NCI-H446 (cell line): ENCODE measurements around the gene ESRRG.

Experiments used
- DNase-seq, 2 experiments: peaks; one replicate each; lab custom pipeline; 2025; lab: John Stamatoyannopoulos, UW

The ESRRG gene

DNA sequence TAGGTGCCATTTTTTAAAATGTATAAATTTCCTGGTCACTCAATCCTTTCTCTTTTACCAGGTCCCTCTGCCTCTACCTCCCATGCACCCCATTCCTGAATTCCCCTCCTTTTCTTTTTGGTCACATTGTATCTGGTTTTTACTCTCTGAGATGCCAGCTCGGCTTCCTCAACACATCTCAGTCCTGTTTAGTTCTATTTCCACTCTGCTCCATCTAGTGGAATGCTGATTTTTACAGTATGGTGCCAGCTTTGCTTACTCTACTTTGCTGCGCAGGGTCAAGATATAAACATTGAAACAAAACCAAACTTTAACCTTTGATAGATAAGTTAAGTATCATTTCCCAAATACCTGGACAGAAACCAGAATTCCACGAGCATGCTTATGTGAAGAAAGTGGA, 96.0 kb downstream of the ESRRG start:
- no peak for DNase-seq

DNA sequence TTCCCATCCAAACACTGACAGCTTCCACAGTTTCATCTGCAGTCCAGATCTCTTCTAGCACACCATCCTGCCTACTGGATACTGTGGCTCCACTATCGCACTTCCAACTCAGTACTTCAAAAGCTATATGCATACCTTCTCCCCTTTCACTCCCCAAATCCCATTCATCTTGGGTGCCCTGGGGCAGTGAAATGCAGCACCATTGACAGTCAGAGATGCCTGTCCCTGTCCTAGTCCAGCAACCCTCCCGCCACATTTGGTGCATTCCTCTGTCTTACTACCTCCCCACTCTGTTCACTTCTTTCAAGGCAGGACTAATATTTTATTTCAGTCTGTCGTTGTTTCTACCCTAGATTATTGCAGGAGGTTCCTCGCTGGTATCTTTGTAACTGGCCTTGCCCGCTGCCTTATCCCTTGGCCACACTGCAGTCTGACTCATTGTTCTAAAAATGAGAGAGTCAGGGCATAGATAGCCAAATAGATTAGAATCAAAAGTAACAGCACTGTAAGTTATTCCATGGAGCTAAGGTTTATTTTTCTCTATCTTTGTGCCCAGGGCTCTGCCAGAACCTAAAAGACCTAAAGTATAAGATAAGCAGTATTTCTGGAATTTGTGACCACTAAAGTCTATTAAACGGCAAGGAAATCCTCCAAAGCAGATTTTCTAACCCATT, 96.7 kb downstream of the ESRRG start:
- no peak for DNase-seq

- peak in 1 of 2 experiments; percentile 51 for DNase-seq
These were observed 101.7 kb downstream of the ESRRG start for GRCh38 chr1:216621536-216621935.

- no peak for DNase-seq
These were observed 106.0 kb downstream of the ESRRG start for GRCh38 chr1:216617081-216617875.

- DNase-seq, result no peak
These were observed 106.8 kb downstream of the ESRRG start for GRCh38 chr1:216616425-216616824.

GRCh38 chr1:216614011-216614934, 109.0 kb downstream of the ESRRG start:
- no peak for DNase-seq

DNA sequence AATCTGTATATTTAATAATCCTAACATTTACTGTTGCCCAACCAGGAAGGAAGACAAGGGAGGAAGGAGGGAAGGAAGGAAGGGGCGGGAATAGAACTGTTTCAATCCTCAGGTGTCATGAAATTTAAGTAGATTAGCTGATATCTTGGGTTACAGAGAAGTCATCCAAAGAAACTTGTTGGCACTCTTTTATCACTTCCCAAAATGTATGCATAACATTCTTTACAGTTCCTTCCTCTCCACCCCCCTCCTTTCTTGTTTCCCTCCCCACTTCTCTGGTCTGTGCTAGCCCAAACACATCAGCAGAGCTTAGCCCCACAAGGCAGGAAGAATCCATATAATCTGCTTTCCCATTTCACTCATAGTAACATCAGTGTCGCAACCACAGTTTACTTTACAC, 110.9 kb downstream of the ESRRG start:
- DNase-seq, result no peak

- no peak for DNase-seq
These were observed 116.0 kb downstream of the ESRRG start for GRCh38 chr1:216607067-216607697.

DNA sequence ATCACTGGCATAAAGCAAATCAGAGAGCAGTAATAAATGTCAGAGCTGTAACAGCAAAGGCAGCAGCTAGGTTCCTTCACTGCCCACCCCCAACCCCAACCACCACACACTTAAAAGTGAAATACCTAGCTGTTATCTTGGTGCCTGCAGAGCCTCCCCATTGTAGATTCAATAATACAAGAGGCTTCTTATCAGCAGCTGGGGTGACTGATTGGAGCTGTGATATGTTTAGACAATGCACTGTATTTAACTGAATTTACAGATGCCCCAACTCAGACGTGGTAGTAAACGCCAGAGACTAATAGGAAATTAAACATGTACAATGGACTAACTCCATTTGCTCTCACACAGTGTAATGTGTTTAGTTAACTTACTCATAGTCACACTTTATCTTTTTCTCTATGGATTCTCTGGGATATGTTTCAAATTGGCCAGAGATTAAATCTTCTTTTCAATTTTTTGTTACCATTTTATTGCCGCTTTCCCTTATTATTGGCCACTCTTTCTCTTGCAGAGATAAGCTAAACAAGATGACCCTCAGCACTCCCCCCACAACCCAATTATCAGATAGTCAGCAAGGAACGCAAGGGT, 117.1 kb downstream of the ESRRG start:
- DNase-seq, result no peak

- DNase-seq, result no peak
These were observed 118.5 kb downstream of the ESRRG start for GRCh38 chr1:216604771-216605170.

DNA sequence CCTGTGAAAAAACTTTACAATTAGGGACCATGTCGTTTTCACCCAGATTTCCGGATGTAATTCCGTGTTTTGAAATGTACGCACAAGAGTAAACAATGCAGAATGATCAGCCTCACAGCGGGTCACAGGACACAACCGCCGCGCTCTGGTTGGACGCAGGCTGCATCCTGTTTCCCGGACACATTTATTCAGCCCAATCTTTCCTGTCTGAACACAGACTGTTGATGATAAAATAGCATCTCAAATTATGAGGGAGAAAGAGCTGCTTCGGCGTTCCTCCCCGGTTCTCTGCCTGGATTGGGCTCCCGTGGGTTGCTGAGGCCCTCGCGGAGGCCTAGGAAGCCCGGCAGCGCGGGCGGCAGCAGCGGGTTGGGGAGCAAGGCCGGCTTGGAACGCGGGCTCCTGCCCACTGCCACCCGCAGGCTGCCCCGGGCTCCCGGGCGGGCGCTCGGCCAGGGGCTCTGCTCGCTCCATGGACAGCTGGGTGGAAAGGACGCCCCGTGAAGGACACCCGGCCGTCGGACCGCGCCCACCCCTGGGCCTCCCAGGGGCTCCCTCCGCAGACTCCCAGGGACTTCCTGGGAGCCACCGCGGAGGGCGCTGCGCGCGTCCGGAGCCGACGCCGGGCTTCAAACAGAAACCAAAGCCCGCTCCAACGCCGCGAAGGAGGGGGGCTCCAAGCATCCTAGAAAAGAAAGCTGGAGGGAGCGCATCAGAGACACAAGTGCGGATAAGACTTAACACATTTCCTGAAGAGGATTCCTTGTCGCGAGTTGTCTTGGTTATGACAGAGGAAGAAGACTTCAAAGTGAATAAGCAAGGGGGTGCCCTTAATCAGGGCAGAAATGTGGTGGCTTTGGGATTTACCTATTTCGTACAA, 122.3 kb downstream of the ESRRG start:
- DNase-seq, result no peak

GRCh38 chr1:216599851-216600250, 123.4 kb downstream of the ESRRG start:
- no peak for DNase-seq

DNA sequence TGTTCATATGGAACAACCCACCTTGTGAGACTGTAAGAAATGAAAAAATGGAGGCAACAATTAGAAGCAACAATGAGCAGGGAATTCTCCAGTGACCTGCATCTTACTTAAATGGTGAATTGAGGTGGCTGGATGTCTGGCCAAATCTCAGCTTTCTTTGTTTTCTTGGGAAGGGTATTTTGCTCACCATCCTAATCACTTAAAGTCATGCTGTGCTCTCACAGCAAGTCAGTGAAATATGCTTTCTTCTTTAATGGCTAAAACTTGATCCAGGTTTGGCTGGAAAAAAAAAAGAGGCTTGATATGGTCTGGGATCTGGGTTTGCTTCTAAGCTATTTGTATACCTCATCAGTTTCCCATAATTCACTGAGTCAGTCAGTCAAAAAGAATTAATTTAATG, 124.8 kb downstream of the ESRRG start:
- DNase-seq, result no peak

GRCh38 chr1:216596281-216596862, 126.9 kb downstream of the ESRRG start:
- peak in 1 of 2 experiments; percentile 32 for DNase-seq

DNA sequence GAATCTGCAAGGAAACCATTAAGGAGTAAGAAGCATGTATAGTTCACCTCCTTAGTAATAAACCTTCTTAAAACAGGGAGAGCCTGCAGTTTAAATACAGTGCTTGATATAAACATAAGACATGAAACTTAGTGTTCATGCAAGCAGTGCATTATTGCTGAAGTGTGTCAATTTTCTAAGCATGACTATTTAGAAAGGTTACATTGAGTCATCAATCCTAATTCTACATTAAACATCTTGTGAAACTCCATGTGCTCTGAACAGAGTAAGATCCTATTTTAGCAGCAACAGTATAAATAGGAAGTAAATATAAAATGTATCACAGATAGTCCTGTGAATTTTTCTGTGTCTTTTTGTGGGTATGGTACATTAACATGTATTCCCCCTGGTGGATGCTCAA, 135.5 kb downstream of the ESRRG start:
- DNase-seq, result no peak

GRCh38 chr1:216582151-216582550, 141.1 kb downstream of the ESRRG start:
- no peak for DNase-seq

DNA sequence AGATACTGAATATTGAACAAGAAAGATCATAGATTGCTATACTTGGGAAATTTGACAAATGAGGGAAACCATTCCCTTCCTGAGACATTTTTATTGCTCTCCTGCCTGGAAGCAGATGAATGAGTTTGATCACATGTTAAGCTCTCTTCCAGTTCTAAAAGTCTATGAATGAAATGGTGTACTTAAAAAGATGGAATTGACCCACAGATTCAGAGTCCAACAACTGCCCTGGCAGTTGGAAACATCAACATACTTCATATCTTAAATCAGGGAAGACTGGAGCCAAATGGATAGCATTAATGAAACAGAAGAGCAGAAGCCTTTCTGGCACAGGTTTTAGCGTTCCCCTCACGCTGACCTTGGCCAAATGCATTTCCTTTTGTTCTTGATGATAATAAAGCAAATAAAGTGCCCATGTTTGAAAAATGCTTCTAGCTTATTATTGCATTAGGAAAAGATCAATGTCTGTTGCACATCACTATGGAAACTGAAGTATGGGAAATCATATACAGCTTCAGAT, 142.6 kb downstream of the ESRRG start:
- no peak for DNase-seq

DNA sequence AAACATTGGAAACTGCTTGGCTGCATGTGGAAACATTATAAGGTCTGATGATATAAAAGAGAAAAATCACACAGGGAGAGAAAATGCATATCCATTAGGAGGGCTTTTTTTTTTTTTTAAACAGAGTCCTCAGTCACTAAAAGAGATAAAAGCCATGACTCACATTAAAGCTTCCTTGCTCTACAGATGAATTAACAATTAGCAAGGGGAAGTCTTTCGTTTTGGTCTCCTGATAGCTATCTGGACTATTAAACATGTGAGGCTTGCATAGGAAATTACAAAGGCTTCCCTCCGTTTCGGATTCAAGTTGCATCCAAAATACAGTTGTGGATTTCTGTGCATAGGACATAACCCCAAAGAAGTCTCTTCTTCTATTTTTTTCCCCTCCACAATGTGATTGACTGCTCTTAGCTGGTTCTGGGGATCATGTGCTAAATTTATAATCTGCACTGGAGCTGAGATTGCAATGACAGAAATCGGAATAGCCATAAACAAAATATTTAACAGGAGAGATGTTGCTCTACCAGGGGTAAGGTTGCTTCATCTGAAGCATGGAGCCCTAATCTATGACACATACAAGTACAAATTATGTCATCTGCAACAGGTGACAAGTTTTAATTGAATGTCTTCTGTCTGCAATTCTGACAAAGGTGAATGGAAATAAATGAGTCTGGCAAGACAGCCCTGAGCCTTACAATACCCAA, 146.8 kb downstream of the ESRRG start:
- no peak for DNase-seq

GRCh38 chr1:216566641-216567205, 156.5 kb downstream of the ESRRG start:
- peak in 1 of 2 experiments; percentile 16 for DNase-seq
